Tibial nerve (tissue), 4 donors: Measurements from ENCODE around the gene ZDHHC20.

Experiments used
- CTCF ChIP-seq, 5 experiments: fragments of 200-600 bp in 3 of 5; fragments of 450-650 bp in 2 of 5; sonication (generic) in 3 of 5; IDR thresholded peaks; one replicate each; pipeline ENCODE4 v1.5.1; 2016 to 2019; ENCODE audit warnings: antibody characterized with exemption in 5 of 5, mild to moderate bottlenecking in 3 of 5, moderate library complexity in 2 of 5
- EP300 ChIP-seq, 2 donors: sonication (generic); formaldehyde crosslinking; IDR thresholded peaks; one replicate each; pipeline ENCODE4 v1.6.1; 2017; ENCODE audit warnings: antibody characterized with exemption in 2 of 2, mild to moderate bottlenecking in 1 of 2

- TF ChIP-seq CTCF (IDR thresholded peaks at IDR 0.05), result no peak
- TF ChIP-seq EP300 (IDR thresholded peaks at IDR 0.05), result no peak
These were observed 46.1 kb downstream of the ZDHHC20 start for GRCh38 chr13:21413013-21413412.
